K562 (cell line): ENCODE measurements around the gene PLGRKT. TPM values are rescaled to one million over a fixed set of nuclear protein-coding genes. Genes with fewer than 3 reads are reported as not detected.

ENCODE experiments used
- ATAC-seq: fragments of 200-7000 bp; cut with Tn5 transposase; 3 replicates; pipeline ENCODE4 v1.9.1; 2020; ENCODE audit warnings: moderate library complexity
- BruUV-seq: library from RNA; stranded (reverse); fragments of 400-500 nt; replicated peaks from 2 replicates; lab custom pipeline; 2021; lab: Mats Ljungman, UMichigan
- CTCF ChIA-PET: fragments of 300-600 bp; formaldehyde crosslinking; extraction: SDS; loops from one replicate; lab custom pipeline; 2021; ENCODE audit warnings: low intra/inter-chr PET ratio; lab: Yijun Ruan, JAX
- POLR2A ChIA-PET: fragments of 300-600, 350-650 bp; sonication (Branson Sonifier 250); formaldehyde crosslinking; extraction: SDS; loops from one replicate; lab custom pipeline; 2021; ENCODE audit warnings: antibody characterized with exemption, inconsistent platforms; lab: Yijun Ruan, JAX
- DNase-seq, 4 experiments: peaks; one replicate each; pipeline versions ENCODE4 v3.0.0 to v3.0.0-alpha.2; 2011 to 2018; ENCODE audit warnings: low spot score in 3 of 4, mixed read lengths in 3 of 4; ENCODE audit errors: extremely low read depth in 1 of 4
- FAIRE-seq: peaks from 2 replicates; lab custom pipeline; 2011; peaks lifted over from hg19 to GRCh38; lab: Jason Lieb, UNC
- H2AFZ ChIP-seq: 2 replicates; pipeline ENCODE4 v1.6.0; 2011; ENCODE audit warnings: low read depth, low read length, control low read depth, inconsistent platforms
- H3K27ac ChIP-seq: fragments of 200-600 bp; 3 replicates; pipeline ENCODE4 v1.8.0; 2011; ENCODE audit warnings: low read depth, mild to moderate bottlenecking, control low read depth, inconsistent platforms, low read length, moderate library complexity, mixed read lengths; ENCODE audit errors: extremely low read depth
- H3K27me3 ChIP-seq, 2 experiments: fragments of 300-600 bp in 1 of 2; 2 replicates in 1 of 2; 3 replicates in 1 of 2; pipeline versions ENCODE4 v1.6.0 to v1.8.0; 2011; ENCODE audit warnings: inconsistent platforms in 2 of 2, low read length in 2 of 2, mild to moderate bottlenecking in 1 of 2, mixed read lengths in 1 of 2, moderate library complexity in 1 of 2; ENCODE audit not compliant: control insufficient read depth in 2 of 2, insufficient read depth in 2 of 2
- H3K36me3 ChIP-seq: fragments of 300-600 bp; 3 replicates; pipeline ENCODE4 v1.8.0; 2011; ENCODE audit warnings: mild to moderate bottlenecking, low read length, inconsistent platforms; ENCODE audit not compliant: control insufficient read depth, insufficient read depth
- H3K4me1 ChIP-seq, 2 experiments: fragments of 200-600 bp in 1 of 2; replicated peaks in 1 of 2; 2 replicates in 1 of 2; 3 replicates in 1 of 2; pipeline versions ENCODE4 v1.5.1 to v1.8.0; 2011; ENCODE audit warnings: inconsistent platforms in 2 of 2, low read length in 2 of 2, mild to moderate bottlenecking in 1 of 2, mixed read lengths in 1 of 2, moderate library complexity in 1 of 2; ENCODE audit not compliant: control insufficient read depth in 2 of 2, insufficient read depth in 2 of 2
- H3K4me2 ChIP-seq: 2 replicates; pipeline ENCODE4 v1.6.1; 2011; ENCODE audit warnings: low read length, control low read depth, inconsistent platforms, mixed read lengths; ENCODE audit not compliant: insufficient read depth
- H3K4me3 ChIP-seq: fragments of 200-600 bp; sonication (generic), shearing (Covaris generic); 2 replicates; pipeline ENCODE4 v1.5.1; 2016; ENCODE audit warnings: control low read depth, inconsistent platforms
- H3K79me2 ChIP-seq: fragments of 200-600 bp; 3 replicates; pipeline ENCODE4 v1.8.0; 2011; ENCODE audit warnings: low read length, inconsistent platforms; ENCODE audit not compliant: control insufficient read depth, insufficient read depth
- H3K9ac ChIP-seq, 2 experiments: 2 replicates each; pipeline versions ENCODE4 v1.6.0 to v1.6.1; 2011; ENCODE audit warnings: low read depth in 2 of 2, low read length in 2 of 2, control low read depth in 1 of 2, inconsistent platforms in 1 of 2, mild to moderate bottlenecking in 1 of 2, mixed read lengths in 1 of 2; ENCODE audit not compliant: insufficient read depth in 1 of 2
- H3K9me1 ChIP-seq: one replicate; pipeline ENCODE4 v1.6.0; 2011; ENCODE audit warnings: inconsistent platforms, mild to moderate bottlenecking, low read length, moderate library complexity; ENCODE audit not compliant: control insufficient read depth, insufficient read depth
- H3K9me3 ChIP-seq: replicated peaks from 2 replicates; pipeline ENCODE4 v1.5.1; 2011; ENCODE audit warnings: low read depth, low read length, inconsistent platforms; ENCODE audit not compliant: control insufficient read depth, insufficient read depth
- H4K20me1 ChIP-seq: replicated peaks from 2 replicates; pipeline ENCODE4 v1.6.1; 2011; ENCODE audit warnings: low read length, inconsistent platforms, mixed read lengths; ENCODE audit not compliant: control insufficient read depth, insufficient read depth
- CBX8 ChIP-seq: fragments of 200-600 bp; sonication (generic); IDR thresholded peaks from 2 replicates; pipeline ENCODE4 v1.6.1; 2012; ENCODE audit warnings: borderline replicate concordance, mixed run types, low read depth, mild to moderate bottlenecking, moderate library complexity, mixed read lengths, low read length, control low read depth, inconsistent platforms; ENCODE audit not compliant: poor library complexity, severe bottlenecking; ENCODE audit errors: extremely low read depth
- ETV1 ChIP-seq: fragments of 450-650 bp; conservative IDR thresholded peaks from 2 replicates; pipeline ENCODE4 v1.6.1; 2016; ENCODE audit warnings: missing genetic modification characterization, control low read depth, low read depth, missing compliant biosample characterization
- FOXP1 ChIP-seq: sonication (generic); formaldehyde crosslinking; IDR thresholded peaks from 2 replicates; pipeline ENCODE4 v1.8.0; 2022; ENCODE audit warnings: mild to moderate bottlenecking, missing genetic modification reagents
- GTF2A2 ChIP-seq: IDR thresholded peaks from 2 replicates; pipeline ENCODE4 v1.6.1; 2016; ENCODE audit warnings: mild to moderate bottlenecking, missing genetic modification characterization, missing compliant biosample characterization
- L3MBTL2 ChIP-seq: fragments of 450-650 bp; IDR thresholded peaks from 2 replicates; pipeline ENCODE4 v1.6.1; 2016; ENCODE audit warnings: mild to moderate bottlenecking, moderate library complexity
- MCM7 ChIP-seq, 2 experiments: fragments of 450-650 bp; IDR thresholded peaks; 2 replicates each; pipeline ENCODE4 v1.6.1; 2016 to 2018
- NFE2L1 ChIP-seq: fragments of 450-650 bp; IDR thresholded peaks from 2 replicates; pipeline ENCODE4 v1.6.1; 2016; ENCODE audit warnings: missing genetic modification characterization, low read depth, mild to moderate bottlenecking, missing compliant biosample characterization, moderate library complexity, borderline replicate concordance
- RBM25 ChIP-seq: fragments of 200-400 bp; formaldehyde crosslinking; IDR thresholded peaks from 2 replicates; pipeline ENCODE4 v1.6.1; 2018; ENCODE audit warnings: low read length, low read depth, moderate library complexity; ENCODE audit not compliant: severe bottlenecking
- SETDB1 ChIP-seq: IDR thresholded peaks from one replicate; pipeline ENCODE4 v1.6.1; 2012; ENCODE audit warnings: low read length, control low read depth, inconsistent platforms
- TEAD4 ChIP-seq, 2 experiments: sonication (generic) in 1 of 2; formaldehyde crosslinking in 1 of 2; IDR thresholded peaks; 2 replicates each; pipeline versions ENCODE4 v1.6.1 to v1.8.0; 2012 to 2022; ENCODE audit warnings: borderline replicate concordance in 1 of 2, inconsistent platforms in 1 of 2, low read length in 1 of 2, mild to moderate bottlenecking in 1 of 2, missing genetic modification reagents in 1 of 2
- ZFP36 ChIP-seq: fragments of 150-350 bp; IDR thresholded peaks from 2 replicates; pipeline ENCODE4 v1.6.1; 2018; ENCODE audit warnings: low read length, low read depth; ENCODE audit not compliant: partially characterized antibody
- ZNF274 ChIP-seq: IDR thresholded peaks from 2 replicates; pipeline ENCODE4 v1.6.1; 2011; ENCODE audit warnings: low read depth, mild to moderate bottlenecking, low read length, moderate library complexity, borderline replicate concordance
- WGBS: fragments of 100-300 bp; shearing (Covaris generic); methylation state at CpG from one replicate; pipeline ENCODE4 v1.1.6; 2016; ENCODE audit warnings: low coverage, mixed read lengths; ENCODE audit not compliant: insufficient coverage; ENCODE audit errors: missing lambda C conversion rate; 5-methylcytosine and 5-hydroxymethylcytosine counted together
- in situ Hi-C: fragments of 300-500 bp; cut with MboI; formaldehyde crosslinking; loops from 4 replicates; pipeline ENCODE4 v1.15.0; 2018; ENCODE audit warnings: inconsistent platforms, mixed read lengths
- intact Hi-C: fragments of 100-400 bp; cut with micrococcal nuclease; formaldehyde crosslinking; loops from 2 replicates; pipeline ENCODE4 v1.14.2; 2022
- polyA plus RNA-seq, 8 experiments: library from polyadenylated mRNA; depleted of rRNA in 4 of 8; stranded (reverse) in 5 of 8; unstranded in 3 of 8; fragments of >200 nt; fragmentation: Nextera tagmentation in 2 of 8; fragmentation: Illumina TruSeq in 1 of 8; extraction: Ambion mirVana in 2 of 8; extraction: Trizol in 1 of 8; gene quantifications; 2 replicates each; pipeline versions ENCODE4 v1.2.1 to v1.2.3, GENCODE V29; 2011 to 2014; ENCODE audit warnings: inconsistent platforms in 1 of 8, missing spikeins in 1 of 8
- total RNA-seq, 7 experiments: library from RNA; depleted of rRNA in 6 of 7; stranded (reverse); fragments of >200 nt in 6 of 7; fragmentation: Illumina TruSeq in 2 of 7; extraction: Trizol in 2 of 7; gene quantifications; 2 replicates each; pipeline versions ENCODE4 v1.2.1 to v1.2.3, GENCODE V29; 2011 to 2021; ENCODE audit warnings: low replicate concordance in 1 of 7
- TF ChIP-seq, protein P1 (sequence below): fragments of 250-450 bp; sonication (Bioruptor Pico); IDR thresholded peaks from 2 replicates; pipeline ENCODE4 v1.5.0; 2020; ENCODE audit warnings: mild to moderate bottlenecking
- TF ChIP-seq, protein P2 (sequence below): sonication (generic); formaldehyde crosslinking; IDR thresholded peaks from 2 replicates; pipeline ENCODE4 v1.8.1; 2023; ENCODE audit warnings: mild to moderate bottlenecking, missing genetic modification reagents
- TF ChIP-seq, protein P3 (sequence below): sonication (generic); formaldehyde crosslinking; IDR thresholded peaks from 2 replicates; pipeline ENCODE4 v1.8.1; 2023; ENCODE audit warnings: mild to moderate bottlenecking, missing genetic modification reagents, moderate library complexity

The PLGRKT gene
- total and polyA plus RNA-seq, 9 of the 15 experiments (the other 6 are each of a cell fraction or from before 2014, with no cell fraction given), result 4.7 to 13.8 (median 6.5) TPM

DNA sequence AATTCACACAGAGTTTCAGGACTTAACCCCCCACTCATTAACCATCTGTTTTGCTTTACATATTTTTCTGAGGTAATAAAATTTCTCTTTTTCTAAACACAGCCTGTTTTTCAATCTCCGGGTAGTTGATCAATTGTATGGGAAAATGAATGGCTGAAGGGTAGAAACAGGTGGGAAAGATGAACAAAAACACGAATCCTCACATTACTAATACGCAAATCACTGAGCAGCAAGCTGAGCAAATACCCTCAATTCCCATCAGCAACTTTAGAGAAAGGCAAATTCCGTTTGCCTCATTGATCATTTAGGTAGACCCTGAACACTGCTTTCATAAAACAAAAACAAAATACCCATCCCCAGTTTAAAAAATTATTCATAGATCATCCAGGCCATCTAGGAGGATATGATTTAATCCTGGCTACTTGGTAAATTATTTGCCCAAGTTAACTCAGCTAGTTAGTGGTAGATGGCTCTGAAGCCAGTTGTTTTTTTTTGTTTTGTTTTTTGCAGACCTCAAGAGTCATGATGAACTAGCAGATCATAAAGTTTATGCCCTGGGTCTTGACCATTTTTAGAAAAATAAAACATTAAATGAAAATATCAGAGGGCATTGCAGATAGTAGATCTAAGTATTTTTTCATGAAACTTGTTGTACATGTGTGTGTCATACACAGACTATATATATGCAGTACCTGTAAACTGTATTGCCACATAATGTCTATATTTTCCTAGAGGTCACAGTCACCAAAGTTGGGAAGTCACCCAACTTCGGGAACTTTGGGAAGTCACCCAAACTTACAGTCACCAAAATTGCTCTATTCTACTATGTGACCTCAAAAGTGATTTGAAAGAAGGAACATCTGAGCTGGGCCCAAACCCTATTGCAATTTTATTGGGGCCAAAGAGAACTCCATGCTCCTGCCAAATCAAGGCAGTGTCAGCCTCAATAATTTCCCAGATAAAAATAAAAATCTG lies 11.0 kb upstream of the PLGRKT start:
- Histone ChIP-seq H2AFZ (peak overlapping the region; percentile 32; the same call in 1 of the 2 replicates), H3K36me3 (no peaks in the 10 kb centered on the region), H3K79me2 (no peaks in the 10 kb centered on the region), H3K27me3 (no peaks in the 10 kb centered on the region), H3K4me2 (no peak overlapping the region), H4K20me1 (no peaks in the 10 kb centered on the region), H3K4me1 (peaks cover 2 to 4% of the 10 kb centered on the region in 2 experiments; a peak in 2 of 5 replicates), H3K9me1 (no peaks in the 10 kb centered on the region), H3K4me3 (no peak overlapping the region), H3K9ac (no peak overlapping the region), H3K27ac (no peak overlapping the region), H3K9me3 (no peaks in the 10 kb centered on the region)
- ChIA-PET POLR2A (interaction anchor here (1.4 kb wide), 1 partner anchor 11 kb away, joined by 4 read pairs; no protein-coding TSS in a partner anchor), CTCF (no interaction called here)
- in situ Hi-C loops, result loop anchor here (25.0 kb wide), 2 partner anchors 711 to 836 kb away; partner anchors contain the start of gene AK3
- intact Hi-C loops, result no loop called here
- 52% methylated on average over 5 of the region's 5 CpGs for WGBS
- DNase-seq (no peak), ATAC-seq (no peak), FAIRE-seq (no peak)
- BruUV-seq, result no TSS peak
- no peak for TF ChIP-seq SETDB1
- no peak for TF ChIP-seq RBM25
- no peak for TF ChIP-seq ZNF274
- TF ChIP-seq, protein P1, sequence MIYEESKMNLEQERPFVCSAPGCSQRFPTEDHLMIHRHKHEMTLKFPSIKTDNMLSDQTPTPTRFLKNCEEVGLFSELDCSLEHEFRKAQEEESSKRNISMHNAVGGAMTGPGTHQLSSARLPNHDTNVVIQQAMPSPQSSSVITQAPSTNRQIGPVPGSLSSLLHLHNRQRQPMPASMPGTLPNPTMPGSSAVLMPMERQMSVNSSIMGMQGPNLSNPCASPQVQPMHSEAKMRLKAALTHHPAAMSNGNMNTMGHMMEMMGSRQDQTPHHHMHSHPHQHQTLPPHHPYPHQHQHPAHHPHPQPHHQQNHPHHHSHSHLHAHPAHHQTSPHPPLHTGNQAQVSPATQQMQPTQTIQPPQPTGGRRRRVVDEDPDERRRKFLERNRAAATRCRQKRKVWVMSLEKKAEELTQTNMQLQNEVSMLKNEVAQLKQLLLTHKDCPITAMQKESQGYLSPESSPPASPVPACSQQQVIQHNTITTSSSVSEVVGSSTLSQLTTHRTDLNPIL (CRISPR knock-in tag), result no peak
- no peak for TF ChIP-seq CBX8
- no peak for TF ChIP-seq MCM7 (IDR thresholded peaks at IDR 0.05)
- no peak for TF ChIP-seq FOXP1 (CRISPR knock-in tag)
- TF ChIP-seq L3MBTL2, result no peak
- TF ChIP-seq, protein P2, sequence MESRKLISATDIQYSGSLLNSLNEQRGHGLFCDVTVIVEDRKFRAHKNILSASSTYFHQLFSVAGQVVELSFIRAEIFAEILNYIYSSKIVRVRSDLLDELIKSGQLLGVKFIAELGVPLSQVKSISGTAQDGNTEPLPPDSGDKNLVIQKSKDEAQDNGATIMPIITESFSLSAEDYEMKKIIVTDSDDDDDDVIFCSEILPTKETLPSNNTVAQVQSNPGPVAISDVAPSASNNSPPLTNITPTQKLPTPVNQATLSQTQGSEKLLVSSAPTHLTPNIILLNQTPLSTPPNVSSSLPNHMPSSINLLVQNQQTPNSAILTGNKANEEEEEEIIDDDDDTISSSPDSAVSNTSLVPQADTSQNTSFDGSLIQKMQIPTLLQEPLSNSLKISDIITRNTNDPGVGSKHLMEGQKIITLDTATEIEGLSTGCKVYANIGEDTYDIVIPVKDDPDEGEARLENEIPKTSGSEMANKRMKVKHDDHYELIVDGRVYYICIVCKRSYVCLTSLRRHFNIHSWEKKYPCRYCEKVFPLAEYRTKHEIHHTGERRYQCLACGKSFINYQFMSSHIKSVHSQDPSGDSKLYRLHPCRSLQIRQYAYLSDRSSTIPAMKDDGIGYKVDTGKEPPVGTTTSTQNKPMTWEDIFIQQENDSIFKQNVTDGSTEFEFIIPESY (CRISPR knock-in tag), result no peak
- no peak for TF ChIP-seq TEAD4 (IDR thresholded peaks at IDR 0.05; ENCODE audit: low read length)
- TF ChIP-seq TEAD4 (CRISPR knock-in tag; IDR thresholded peaks at IDR 0.05; ENCODE audit: borderline replicate concordance), result no peak
- no peak for TF ChIP-seq NFE2L1 (tag)
- TF ChIP-seq ZFP36, result no peak
- TF ChIP-seq ETV1 (tag), result no peak
- no peak for TF ChIP-seq GTF2A2 (tag)
- TF ChIP-seq, protein P3, sequence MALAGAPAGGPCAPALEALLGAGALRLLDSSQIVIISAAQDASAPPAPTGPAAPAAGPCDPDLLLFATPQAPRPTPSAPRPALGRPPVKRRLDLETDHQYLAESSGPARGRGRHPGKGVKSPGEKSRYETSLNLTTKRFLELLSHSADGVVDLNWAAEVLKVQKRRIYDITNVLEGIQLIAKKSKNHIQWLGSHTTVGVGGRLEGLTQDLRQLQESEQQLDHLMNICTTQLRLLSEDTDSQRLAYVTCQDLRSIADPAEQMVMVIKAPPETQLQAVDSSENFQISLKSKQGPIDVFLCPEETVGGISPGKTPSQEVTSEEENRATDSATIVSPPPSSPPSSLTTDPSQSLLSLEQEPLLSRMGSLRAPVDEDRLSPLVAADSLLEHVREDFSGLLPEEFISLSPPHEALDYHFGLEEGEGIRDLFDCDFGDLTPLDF (CRISPR knock-in tag), result no peak
